GM18499 (cell line): ENCODE data around the gene TCTN2.

ENCODE experiments used
- ATAC-seq: cut with Tn5 transposase; IDR thresholded peaks from one replicate; pipeline ENCODE4 v1.9.1; 2021; ENCODE audit warnings: moderate number of reproducible peaks; ENCODE audit not compliant: insufficient read depth, unreplicated experiment

The TCTN2 gene

DNA sequence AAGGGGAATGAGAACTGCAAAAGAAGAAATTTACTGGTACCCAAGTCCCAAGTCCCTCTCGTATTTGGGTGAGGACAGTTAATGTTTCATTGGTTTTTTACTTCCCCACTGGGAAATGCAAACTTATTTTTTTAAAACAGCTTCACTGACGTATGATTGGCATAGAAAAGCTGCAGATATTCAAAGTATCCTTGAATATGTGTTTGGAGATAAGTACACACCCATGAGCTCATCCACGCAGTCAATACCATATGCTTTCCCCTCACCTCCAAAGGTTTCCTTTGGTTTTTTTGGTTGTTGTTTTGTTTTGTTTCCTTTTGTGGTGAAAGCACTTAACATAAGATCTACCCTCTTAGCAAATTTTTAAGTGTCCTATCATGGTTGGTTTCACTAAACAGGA is 13.1 kb downstream of the TCTN2 start:
- no peak for ATAC-seq

- ATAC-seq = no peak
Measured at GRCh38 chr12:123686636-123687190, 15.8 kb downstream of the TCTN2 start.

DNA sequence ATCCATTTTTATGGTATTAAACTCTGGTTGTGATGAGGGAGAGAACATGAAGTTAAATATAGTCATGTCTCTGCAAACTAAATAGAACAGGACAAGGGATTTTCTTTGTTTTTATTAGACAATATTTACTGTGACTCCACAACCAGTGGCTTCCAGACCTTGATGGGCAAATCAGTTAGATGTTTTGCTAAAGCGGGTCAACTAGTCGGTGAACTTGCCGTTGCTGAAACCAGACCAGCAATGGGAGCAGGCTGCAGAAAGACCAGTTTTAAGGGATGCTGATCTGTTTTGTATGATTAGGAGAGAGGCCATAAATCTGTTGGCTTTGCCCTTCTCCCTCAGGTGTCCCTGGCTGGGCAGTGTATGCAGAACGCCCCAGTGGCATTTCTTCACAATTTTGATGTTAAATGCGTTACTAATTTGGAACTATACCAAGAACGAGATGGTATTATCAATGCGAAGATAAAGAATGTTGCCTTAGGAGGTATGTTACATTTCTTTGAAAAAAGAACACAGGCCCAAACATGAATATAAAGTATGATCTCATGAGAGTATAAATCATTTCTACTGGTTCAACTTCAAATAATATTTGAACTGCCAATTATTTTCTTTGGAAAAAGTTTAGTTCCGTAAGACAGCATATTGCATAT is 19.4 kb downstream of the TCTN2 start:
- no peak for ATAC-seq

DNA sequence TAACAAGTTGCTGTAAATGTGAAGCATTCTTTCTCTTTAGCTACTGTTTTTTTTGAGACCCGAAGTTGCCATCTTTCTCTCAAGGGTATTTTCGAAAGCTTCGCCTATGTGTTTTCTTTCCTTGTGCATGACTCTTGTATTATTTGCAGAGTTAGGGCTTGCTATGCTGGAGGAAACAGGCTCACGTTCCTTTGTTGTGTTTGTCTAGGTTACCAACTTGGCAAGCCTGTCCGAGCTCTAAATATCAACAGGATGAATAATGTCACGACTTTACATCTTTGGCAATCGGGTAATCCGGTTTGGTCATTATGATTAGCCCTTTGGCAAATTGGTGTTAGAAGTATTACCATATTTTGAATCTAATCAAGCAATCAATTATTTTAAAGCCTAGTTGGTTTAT is 25.3 kb downstream of the TCTN2 start:
- no peak for ATAC-seq

GRCh38 chr12:123696646-123697045 is 25.7 kb downstream of the TCTN2 start:
- no peak for ATAC-seq

DNA sequence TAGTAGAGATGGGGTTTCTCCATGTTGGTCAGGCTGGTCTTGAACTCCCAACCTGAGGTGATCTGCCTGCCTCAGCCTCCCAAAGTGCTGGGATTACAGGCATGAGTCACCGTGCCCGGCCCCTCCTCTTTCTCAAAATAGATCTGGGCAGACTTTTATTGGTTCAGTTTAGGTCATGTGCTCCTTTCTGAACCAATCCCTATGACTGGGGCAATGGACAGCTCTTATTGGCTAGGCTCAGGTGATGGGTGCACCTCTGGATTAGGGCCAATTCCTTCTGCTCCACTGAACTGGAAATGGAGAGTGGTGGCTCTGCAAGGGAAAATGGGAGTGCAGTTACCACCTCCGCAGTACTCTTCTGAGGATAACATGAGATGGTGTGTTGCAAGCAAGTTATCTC is 35.0 kb downstream of the TCTN2 start:
- ATAC-seq = no peak

- ATAC-seq = no peak
Measured at GRCh38 chr12:123707466-123707865, 36.6 kb downstream of the TCTN2 start.

DNA sequence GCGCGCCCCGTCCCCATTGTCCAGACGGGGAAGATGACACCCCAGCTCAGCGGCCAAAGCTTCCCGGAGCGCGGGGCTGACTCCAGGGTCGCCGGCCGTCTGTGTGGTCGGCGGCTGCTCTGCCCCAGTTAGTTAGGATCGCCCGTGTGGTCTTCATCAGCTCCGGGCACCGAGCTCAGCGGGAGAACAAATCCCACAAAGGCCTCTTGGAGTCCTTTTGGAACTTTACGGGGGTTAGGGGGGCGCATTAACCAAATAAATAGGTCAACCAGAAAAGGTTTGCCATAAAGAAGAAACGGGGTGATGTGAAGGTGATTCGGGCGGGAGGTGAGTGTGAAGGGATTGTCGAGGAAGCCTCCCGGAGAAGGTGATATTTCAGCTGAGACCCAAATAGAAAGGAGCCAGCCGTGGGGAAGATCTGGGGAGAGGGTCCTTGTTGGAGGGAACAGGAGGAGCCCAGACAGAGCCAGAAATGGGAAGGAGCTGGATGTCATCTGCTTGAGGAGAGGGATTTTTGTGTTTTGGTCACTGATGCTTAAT is 41.9 kb downstream of the TCTN2 start:
- ATAC-seq = no peak

DNA sequence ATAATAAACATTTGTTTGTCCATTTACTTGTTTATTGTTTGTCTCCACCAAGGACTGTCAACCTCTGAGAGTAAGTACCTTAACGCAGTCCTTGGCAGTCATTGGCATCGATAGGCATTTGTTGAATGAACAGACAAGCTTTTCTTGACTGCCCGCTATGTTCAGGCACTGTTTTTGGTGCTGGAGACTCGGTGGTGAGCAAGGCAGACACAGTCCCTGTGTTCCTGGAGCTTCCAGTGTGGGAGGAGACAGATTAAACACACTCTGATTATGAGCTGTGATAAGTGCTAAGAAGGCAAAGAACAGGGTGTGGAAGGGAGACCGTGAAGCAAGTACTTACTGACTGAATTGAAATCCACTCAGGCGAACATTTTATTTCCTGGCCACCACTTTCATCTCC is 42.5 kb downstream of the TCTN2 start:
- no peak for ATAC-seq

DNA sequence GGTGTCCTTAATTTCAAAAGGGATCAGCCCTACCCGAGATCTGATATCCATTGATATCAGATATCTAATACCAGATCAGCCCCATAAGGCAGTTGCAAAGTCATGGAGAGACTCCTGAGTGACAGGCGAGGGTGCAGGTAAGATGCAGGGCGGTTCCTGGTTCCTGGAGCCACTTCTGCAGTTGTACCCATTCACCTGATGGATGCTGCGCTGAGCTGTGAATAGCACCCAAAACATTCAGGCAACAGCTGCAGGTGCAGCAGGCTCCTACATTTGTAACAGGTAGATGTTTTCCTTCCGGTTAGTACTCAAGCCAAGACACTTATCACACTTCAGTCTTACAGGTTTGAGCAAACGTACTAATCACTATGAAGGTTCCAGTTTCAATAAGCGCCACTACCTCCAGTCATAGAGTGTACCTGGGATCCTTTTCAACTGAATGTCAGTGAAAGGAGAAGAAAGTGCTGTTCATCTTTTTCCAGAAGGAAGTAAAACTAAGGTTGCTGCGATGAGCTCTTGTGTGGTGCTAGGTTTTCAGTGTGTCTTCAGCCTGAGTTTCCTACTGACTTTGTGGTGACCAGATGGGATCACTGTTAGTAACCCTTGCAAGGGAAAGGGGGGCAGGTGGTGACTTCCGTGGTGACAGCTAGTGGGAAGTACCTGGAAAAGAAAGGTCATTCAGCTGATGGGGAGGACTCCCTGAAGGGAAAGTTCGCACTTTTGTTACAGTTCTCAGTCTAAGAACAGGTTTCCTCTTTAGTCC is 43.1 kb downstream of the TCTN2 start:
- no peak for ATAC-seq

DNA sequence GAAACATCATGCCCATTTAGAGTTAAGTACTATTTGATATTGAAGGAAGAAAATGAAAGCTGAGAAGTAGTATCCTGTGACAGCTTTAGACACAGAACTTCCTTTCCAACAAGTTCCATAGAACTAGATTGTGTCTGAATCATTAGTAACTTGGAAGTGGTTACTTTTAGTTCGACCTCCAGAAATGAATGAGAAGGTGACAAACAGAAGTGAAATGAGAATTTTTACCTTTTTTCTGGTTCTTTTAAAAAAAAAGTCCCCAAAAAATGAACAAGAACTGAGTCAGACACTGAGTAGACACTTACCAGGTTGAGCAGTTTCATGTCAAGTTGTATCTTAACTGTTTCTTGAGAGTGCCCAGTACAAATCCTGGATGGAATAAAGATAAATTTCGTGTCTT is 44.3 kb downstream of the TCTN2 start:
- no peak for ATAC-seq

- ATAC-seq = no peak
Measured at GRCh38 chr12:123717350-123717749, 46.4 kb downstream of the TCTN2 start.

DNA sequence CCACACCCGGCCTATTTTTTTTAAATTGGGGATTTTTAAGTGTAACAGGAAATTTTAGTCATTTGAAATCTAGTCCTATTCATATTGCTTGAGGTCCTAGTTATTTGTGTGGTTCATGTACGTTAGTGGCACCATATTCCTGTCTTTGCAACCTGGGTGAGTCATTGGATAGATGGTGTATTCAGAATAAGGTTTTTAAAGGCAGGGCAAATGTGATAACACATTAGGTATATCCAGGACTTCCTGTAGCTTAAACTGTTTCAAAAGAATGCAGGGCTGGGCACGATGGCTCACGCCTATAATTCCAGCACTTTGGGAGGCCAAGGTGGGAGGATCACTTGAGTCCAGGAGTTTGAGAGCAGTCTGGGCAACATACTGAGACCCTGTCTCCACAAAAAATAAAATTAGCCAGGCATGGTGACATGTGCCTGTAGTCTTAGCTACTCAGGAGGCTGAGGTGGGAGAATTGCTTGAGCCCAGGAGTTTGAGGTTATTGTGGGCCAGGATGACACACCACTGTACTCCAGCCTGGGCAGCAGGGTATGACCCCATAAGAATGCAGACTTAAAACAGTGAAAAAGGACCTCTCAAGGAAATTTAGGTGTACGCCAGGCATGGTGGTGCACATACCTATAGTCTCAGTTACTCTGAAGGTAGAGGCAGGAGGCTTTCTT is 49.4 kb downstream of the TCTN2 start:
- no peak for ATAC-seq

DNA sequence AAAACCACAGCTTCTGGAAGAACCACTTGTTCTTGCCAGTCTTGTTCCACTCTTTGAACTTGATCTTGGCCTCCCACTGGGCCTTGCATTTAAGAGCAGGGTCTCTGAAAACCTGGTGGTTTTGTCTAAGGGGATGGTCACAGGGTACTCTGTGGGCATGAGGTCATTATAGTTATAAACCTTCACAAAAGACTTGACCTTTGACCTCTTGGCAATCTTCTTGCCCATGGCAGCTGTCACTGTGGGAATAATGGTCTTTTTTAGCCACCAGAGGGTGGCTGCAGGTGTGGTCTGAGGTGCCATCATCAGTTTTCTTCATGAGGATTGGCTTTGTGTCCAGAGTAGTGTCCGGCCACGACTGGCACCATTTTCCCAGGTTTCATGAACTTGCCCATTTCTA is 50.3 kb downstream of the TCTN2 start:
- no peak for ATAC-seq

DNA sequence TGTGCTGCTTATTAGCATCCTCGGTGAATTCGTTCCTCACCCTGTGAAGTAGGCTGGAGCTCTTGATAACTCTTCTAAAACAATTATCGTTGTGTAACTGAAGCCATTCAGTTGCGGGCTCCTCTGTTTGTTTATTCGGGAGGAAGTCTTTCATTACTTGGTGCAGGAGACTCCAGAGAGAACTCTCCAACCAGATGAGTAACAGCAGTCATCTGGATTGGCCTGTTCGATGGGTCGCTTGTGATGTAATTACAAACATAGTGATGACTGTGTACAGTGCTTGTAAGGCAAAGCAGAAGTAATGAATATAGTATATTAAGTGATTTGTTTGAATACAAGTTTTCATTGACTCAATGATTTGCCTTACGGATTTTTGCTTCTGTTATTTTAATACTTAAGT is 52.1 kb downstream of the TCTN2 start:
- no peak for ATAC-seq

- no peak for ATAC-seq
Measured at GRCh38 chr12:123723765-123724164, 52.9 kb downstream of the TCTN2 start.

GRCh38 chr12:123726244-123726643 is 55.3 kb downstream of the TCTN2 start:
- no peak for ATAC-seq

DNA sequence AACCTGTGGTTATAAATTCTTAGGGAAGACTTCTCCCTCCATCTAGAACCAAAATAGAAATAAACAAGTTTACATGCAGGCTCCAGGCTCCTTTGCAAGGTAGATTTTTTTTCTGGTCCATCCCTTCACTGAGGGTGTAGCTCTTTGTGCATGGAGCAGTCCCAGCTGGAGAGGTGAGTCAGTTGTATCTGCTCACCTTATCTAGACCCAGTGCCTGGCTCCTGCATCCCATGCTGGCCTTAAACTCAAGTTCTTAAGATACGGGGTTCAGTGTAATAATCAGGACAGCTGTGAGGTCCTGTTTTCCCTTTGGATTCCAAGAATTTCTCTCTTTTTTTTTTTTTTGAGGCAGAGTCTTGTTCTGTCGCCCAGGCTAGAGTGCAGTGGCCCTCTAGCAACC is 56.0 kb downstream of the TCTN2 start:
- no peak for ATAC-seq

GRCh38 chr12:123727878-123728277 is 57.0 kb downstream of the TCTN2 start:
- no peak for ATAC-seq

GRCh38 chr12:123731596-123731995 is 60.7 kb downstream of the TCTN2 start:
- ATAC-seq = no peak

GRCh38 chr12:123732251-123732650 is 61.3 kb downstream of the TCTN2 start:
- no peak for ATAC-seq
